Measurements from ENCODE around the gene NFKB1.

NFKB1 gene

GRCh38 chr4:102525504-102525903, 24.3 kb downstream of the NFKB1 start:
- Histone ChIP-seq H4K20me1 (ENCODE audit: low read depth, low read length) (no peaks in the 10 kb centered on the region), H3K4me2 (ENCODE audit: low read depth, low read length, poor library complexity, severe bottlenecking) (no peak overlapping the region)

DNA sequence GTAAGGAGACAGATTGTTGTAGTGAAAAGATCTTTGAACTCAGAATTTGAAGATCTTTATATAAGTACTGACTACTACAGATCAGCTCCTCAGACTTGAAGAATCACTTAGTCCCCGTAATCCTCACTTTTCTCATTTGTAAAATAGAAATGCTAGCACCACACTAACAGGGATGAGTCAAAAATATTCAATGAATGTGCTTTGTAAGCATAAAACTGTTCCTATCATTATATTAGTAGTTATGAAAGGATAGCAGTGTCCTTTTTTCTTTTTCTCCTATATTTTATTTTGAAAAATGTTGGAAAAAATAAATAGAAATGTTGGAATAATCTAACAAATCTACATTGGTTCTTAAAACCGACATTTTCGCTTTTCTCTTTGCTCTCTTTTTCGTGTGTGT, 25.4 kb downstream of the NFKB1 start:
- H3K27ac ChIP-seq (ENCODE audit: low read depth, low read length), result no peak overlapping the region
- no peak overlapping the region for H3K4me3 ChIP-seq (ENCODE audit: insufficient read depth, low read length, poor library complexity, severe bottlenecking)
- H3K9me3 ChIP-seq (ENCODE audit: insufficient read depth, low read length), result no peaks in the 10 kb centered on the region
- H3F3A ChIP-seq (ENCODE audit: insufficient read depth), result no peaks in the 10 kb centered on the region
- H3K36me3 ChIP-seq (ENCODE audit: low read length), result no peaks in the 10 kb centered on the region
- no peak overlapping the region for H2AFZ ChIP-seq (ENCODE audit: low read depth, low read length, severe bottlenecking)
- no peaks in the 10 kb centered on the region for H3K27me3 ChIP-seq (ENCODE audit: low read length)
- no peak overlapping the region for H3K4me2 ChIP-seq (ENCODE audit: low read depth, low read length, poor library complexity, severe bottlenecking)
- no peaks in the 10 kb centered on the region for H3K9me2 ChIP-seq (replicated peaks; ENCODE audit: insufficient read depth, low read length)
- H3K9ac ChIP-seq (ENCODE audit: low read length), result no peak overlapping the region
- TF ChIP-seq, protein P1, sequence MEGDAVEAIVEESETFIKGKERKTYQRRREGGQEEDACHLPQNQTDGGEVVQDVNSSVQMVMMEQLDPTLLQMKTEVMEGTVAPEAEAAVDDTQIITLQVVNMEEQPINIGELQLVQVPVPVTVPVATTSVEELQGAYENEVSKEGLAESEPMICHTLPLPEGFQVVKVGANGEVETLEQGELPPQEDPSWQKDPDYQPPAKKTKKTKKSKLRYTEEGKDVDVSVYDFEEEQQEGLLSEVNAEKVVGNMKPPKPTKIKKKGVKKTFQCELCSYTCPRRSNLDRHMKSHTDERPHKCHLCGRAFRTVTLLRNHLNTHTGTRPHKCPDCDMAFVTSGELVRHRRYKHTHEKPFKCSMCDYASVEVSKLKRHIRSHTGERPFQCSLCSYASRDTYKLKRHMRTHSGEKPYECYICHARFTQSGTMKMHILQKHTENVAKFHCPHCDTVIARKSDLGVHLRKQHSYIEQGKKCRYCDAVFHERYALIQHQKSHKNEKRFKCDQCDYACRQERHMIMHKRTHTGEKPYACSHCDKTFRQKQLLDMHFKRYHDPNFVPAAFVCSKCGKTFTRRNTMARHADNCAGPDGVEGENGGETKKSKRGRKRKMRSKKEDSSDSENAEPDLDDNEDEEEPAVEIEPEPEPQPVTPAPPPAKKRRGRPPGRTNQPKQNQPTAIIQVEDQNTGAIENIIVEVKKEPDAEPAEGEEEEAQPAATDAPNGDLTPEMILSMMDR (IDR thresholded peaks at IDR 0.05; ENCODE audit: insufficient read depth, low read length, poor library complexity, severe bottlenecking), result no peak
- no peak for TF ChIP-seq EZH2phosphoT487 (conservative IDR thresholded peaks at IDR 0.05; ENCODE audit: low read length)
- H3K79me2 ChIP-seq (ENCODE audit: insufficient read depth, low read length), result peaks cover 23% of the 10 kb centered on the region
- H4K20me1 ChIP-seq (ENCODE audit: low read depth, low read length), result no peaks in the 10 kb centered on the region

More at GRCh38 chr4:102525504-102525903, 24.3 kb downstream of the NFKB1 start:
- Histone ChIP-seq H3K36me3 (ENCODE audit: low read length) (no peaks in the 10 kb centered on the region), H3K79me2 (ENCODE audit: insufficient read depth, low read length) (peaks cover 31% of the 10 kb centered on the region), H2AFZ (ENCODE audit: low read depth, low read length, severe bottlenecking) (no peak overlapping the region), H3K9me2 (replicated peaks; ENCODE audit: insufficient read depth, low read length) (no peaks in the 10 kb centered on the region), H3K9me3 (ENCODE audit: insufficient read depth, low read length) (no peaks in the 10 kb centered on the region), H3K27me3 (ENCODE audit: low read length) (no peaks in the 10 kb centered on the region), H3K9ac (ENCODE audit: low read length) (no peak overlapping the region), H3F3A (ENCODE audit: insufficient read depth) (no peaks in the 10 kb centered on the region), H3K27ac (ENCODE audit: low read depth, low read length) (no peak overlapping the region), H3K4me3 (ENCODE audit: insufficient read depth, low read length, poor library complexity, severe bottlenecking) (no peak overlapping the region)
- TF ChIP-seq EZH2phosphoT487 (conservative IDR thresholded peaks at IDR 0.05; ENCODE audit: low read length), result no peak
- TF ChIP-seq, protein P1 (IDR thresholded peaks at IDR 0.05; ENCODE audit: insufficient read depth, low read length, poor library complexity, severe bottlenecking), result no peak

GRCh38 chr4:102527695-102528283, 26.6 kb downstream of the NFKB1 start:
- no peaks in the 10 kb centered on the region for H3K36me3 ChIP-seq (ENCODE audit: low read length)
- H3K27ac ChIP-seq (ENCODE audit: low read depth, low read length), result no peak overlapping the region
- H2AFZ ChIP-seq (ENCODE audit: low read depth, low read length, severe bottlenecking), result no peak overlapping the region
- no peak overlapping the region for H3K4me3 ChIP-seq (ENCODE audit: insufficient read depth, low read length, poor library complexity, severe bottlenecking)
- no peak overlapping the region for H3K4me2 ChIP-seq (ENCODE audit: low read depth, low read length, poor library complexity, severe bottlenecking)
- H3K9me2 ChIP-seq (replicated peaks; ENCODE audit: insufficient read depth, low read length), result no peaks in the 10 kb centered on the region
- no peaks in the 10 kb centered on the region for H3K9me3 ChIP-seq (ENCODE audit: insufficient read depth, low read length)
- no peak overlapping the region for H3K9ac ChIP-seq (ENCODE audit: low read length)
- H3K27me3 ChIP-seq (ENCODE audit: low read length), result no peaks in the 10 kb centered on the region
- no peaks in the 10 kb centered on the region for H4K20me1 ChIP-seq (ENCODE audit: low read depth, low read length)
- no peaks in the 10 kb centered on the region for H3F3A ChIP-seq (ENCODE audit: insufficient read depth)
- peaks cover 10% of the 10 kb centered on the region; the same call in 1 of the 2 replicates for H3K79me2 ChIP-seq (ENCODE audit: insufficient read depth, low read length)
- no peak for TF ChIP-seq EZH2phosphoT487 (conservative IDR thresholded peaks at IDR 0.05; ENCODE audit: low read length)
- TF ChIP-seq, protein P1 (IDR thresholded peaks at IDR 0.05; ENCODE audit: insufficient read depth, low read length, poor library complexity, severe bottlenecking), result no peak

Data from SU-DHL-6 (cell line).